H1 (cell line): ENCODE data around the gene RABGGTA. TPM values are rescaled to one million over a fixed set of nuclear protein-coding genes. Genes with fewer than 3 reads are reported as not detected.

Experiments
- ASH2L ChIP-seq: fragments of 200-600, 300-600 bp; sonication (generic); IDR thresholded peaks from one replicate; pipeline ENCODE4 v1.7.1; 2017; ENCODE audit warnings: low read length
- CEBPB ChIP-seq: IDR thresholded peaks from 2 replicates; pipeline ENCODE4 v1.6.1; 2012; ENCODE audit warnings: low read depth, low read length
- CHD2 ChIP-seq: IDR thresholded peaks from 2 replicates; pipeline ENCODE4 v1.6.1; 2012; ENCODE audit warnings: low read length, improper control_type of control experiment
- EP300 ChIP-seq, 2 experiments: IDR thresholded peaks; 1 replicate in 1 of 2; 2 replicates in 1 of 2; pipeline ENCODE4 v1.6.1; 2011 to 2012; ENCODE audit warnings: low read depth in 2 of 2, low read length in 2 of 2, mild to moderate bottlenecking in 2 of 2, borderline replicate concordance in 1 of 2, inconsistent platforms in 1 of 2, moderate library complexity in 1 of 2
- EZH2 ChIP-seq: fragments of 200-600 bp; sonication (generic); IDR thresholded peaks from 2 replicates; pipeline ENCODE4 v1.7.1; 2012; ENCODE audit warnings: low read depth, mild to moderate bottlenecking, moderate library complexity, low read length, inconsistent platforms; ENCODE audit not compliant: severe bottlenecking
- JUND ChIP-seq: IDR thresholded peaks from 2 replicates; pipeline ENCODE4 v1.6.1; 2011; ENCODE audit warnings: mild to moderate bottlenecking, improper control_type of control experiment, low read length
- NRF1 ChIP-seq: IDR thresholded peaks from 2 replicates; pipeline ENCODE4 v1.6.1; 2011; ENCODE audit warnings: mild to moderate bottlenecking, low read depth, low read length, improper control_type of control experiment
- RFX5 ChIP-seq: IDR thresholded peaks from 2 replicates; pipeline ENCODE4 v1.6.1; 2011; ENCODE audit warnings: low read depth, low read length, improper control_type of control experiment, borderline replicate concordance
- SP1 ChIP-seq: IDR thresholded peaks from 2 replicates; pipeline ENCODE4 v1.6.1; 2011; ENCODE audit warnings: low read depth, low read length
- TAF1 ChIP-seq: IDR thresholded peaks from 2 replicates; pipeline ENCODE4 v1.6.1; 2011; ENCODE audit warnings: mild to moderate bottlenecking, low read depth, low read length
- TAF7 ChIP-seq: optimal IDR thresholded peaks from 2 replicates; pipeline ENCODE3; 2011; ENCODE audit warnings: low read depth, mild to moderate bottlenecking, inconsistent platforms, low read length, moderate library complexity, borderline replicate concordance
- ZNF274 ChIP-seq: IDR thresholded peaks from 2 replicates; pipeline ENCODE4 v1.7.0; 2012; ENCODE audit warnings: low read length, borderline replicate concordance; ENCODE audit errors: extremely low read depth
- polyA plus RNA-seq, 7 experiments: library from polyadenylated mRNA; depleted of rRNA in 3 of 7; stranded (reverse) in 5 of 7; unstranded in 2 of 7; fragments of >200 nt in 5 of 7; fragments of 200-250 nt in 2 of 7; gene quantifications; 1 replicate in 5 of 7; 2 replicates in 1 of 7; 4 replicates in 1 of 7; pipeline versions ENCODE4 v1.2.1 to v1.2.3, GENCODE V29; 2011 to 2013; ENCODE audit warnings: missing spikeins in 2 of 7, mixed read lengths in 2 of 7
- total RNA-seq: library from RNA; stranded (reverse); fragmentation: NEBNext Ultra II Directional; extraction: Animal tissue kit (Norgen Biotek cat#: 25700); gene quantifications from 2 replicates; pipeline ENCODE4 v1.2.1, GENCODE V29; 2021
- TF ChIP-seq, protein P1 (sequence below): fragments of 300-600 bp; sonication (generic); IDR thresholded peaks from 2 replicates; pipeline ENCODE4 v1.7.1; 2012; ENCODE audit warnings: low read length, moderate library complexity, mild to moderate bottlenecking, inconsistent platforms; ENCODE audit not compliant: insufficient replicate concordance

The RABGGTA gene
- total and polyA plus RNA-seq, 2 of the 8 experiments (the other 6 are each of a cell fraction or from before 2014, with no cell fraction given) = 16.0 to 49.8 TPM

DNA sequence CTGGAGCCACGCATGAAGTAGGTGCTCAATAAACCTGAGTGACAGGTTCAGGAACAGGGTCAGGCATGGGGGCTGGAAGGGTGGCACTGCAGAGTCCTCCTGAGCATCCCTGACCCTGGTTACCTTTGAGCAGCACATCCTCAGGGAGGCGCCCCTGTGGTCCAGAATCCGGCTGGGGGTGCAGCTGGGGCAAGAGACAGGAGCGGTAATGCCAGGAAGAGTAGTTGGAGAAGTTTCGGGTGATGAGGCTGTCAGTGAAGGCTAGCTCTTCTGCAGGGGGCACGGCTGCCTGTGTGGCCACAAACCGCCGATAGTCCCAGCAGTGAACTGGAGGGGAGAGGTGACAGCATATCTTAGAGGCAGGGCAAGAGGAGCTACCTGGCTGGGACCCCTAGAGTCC lies 2.0 kb downstream of the RABGGTA start (continued):
- TF ChIP-seq, protein P1, sequence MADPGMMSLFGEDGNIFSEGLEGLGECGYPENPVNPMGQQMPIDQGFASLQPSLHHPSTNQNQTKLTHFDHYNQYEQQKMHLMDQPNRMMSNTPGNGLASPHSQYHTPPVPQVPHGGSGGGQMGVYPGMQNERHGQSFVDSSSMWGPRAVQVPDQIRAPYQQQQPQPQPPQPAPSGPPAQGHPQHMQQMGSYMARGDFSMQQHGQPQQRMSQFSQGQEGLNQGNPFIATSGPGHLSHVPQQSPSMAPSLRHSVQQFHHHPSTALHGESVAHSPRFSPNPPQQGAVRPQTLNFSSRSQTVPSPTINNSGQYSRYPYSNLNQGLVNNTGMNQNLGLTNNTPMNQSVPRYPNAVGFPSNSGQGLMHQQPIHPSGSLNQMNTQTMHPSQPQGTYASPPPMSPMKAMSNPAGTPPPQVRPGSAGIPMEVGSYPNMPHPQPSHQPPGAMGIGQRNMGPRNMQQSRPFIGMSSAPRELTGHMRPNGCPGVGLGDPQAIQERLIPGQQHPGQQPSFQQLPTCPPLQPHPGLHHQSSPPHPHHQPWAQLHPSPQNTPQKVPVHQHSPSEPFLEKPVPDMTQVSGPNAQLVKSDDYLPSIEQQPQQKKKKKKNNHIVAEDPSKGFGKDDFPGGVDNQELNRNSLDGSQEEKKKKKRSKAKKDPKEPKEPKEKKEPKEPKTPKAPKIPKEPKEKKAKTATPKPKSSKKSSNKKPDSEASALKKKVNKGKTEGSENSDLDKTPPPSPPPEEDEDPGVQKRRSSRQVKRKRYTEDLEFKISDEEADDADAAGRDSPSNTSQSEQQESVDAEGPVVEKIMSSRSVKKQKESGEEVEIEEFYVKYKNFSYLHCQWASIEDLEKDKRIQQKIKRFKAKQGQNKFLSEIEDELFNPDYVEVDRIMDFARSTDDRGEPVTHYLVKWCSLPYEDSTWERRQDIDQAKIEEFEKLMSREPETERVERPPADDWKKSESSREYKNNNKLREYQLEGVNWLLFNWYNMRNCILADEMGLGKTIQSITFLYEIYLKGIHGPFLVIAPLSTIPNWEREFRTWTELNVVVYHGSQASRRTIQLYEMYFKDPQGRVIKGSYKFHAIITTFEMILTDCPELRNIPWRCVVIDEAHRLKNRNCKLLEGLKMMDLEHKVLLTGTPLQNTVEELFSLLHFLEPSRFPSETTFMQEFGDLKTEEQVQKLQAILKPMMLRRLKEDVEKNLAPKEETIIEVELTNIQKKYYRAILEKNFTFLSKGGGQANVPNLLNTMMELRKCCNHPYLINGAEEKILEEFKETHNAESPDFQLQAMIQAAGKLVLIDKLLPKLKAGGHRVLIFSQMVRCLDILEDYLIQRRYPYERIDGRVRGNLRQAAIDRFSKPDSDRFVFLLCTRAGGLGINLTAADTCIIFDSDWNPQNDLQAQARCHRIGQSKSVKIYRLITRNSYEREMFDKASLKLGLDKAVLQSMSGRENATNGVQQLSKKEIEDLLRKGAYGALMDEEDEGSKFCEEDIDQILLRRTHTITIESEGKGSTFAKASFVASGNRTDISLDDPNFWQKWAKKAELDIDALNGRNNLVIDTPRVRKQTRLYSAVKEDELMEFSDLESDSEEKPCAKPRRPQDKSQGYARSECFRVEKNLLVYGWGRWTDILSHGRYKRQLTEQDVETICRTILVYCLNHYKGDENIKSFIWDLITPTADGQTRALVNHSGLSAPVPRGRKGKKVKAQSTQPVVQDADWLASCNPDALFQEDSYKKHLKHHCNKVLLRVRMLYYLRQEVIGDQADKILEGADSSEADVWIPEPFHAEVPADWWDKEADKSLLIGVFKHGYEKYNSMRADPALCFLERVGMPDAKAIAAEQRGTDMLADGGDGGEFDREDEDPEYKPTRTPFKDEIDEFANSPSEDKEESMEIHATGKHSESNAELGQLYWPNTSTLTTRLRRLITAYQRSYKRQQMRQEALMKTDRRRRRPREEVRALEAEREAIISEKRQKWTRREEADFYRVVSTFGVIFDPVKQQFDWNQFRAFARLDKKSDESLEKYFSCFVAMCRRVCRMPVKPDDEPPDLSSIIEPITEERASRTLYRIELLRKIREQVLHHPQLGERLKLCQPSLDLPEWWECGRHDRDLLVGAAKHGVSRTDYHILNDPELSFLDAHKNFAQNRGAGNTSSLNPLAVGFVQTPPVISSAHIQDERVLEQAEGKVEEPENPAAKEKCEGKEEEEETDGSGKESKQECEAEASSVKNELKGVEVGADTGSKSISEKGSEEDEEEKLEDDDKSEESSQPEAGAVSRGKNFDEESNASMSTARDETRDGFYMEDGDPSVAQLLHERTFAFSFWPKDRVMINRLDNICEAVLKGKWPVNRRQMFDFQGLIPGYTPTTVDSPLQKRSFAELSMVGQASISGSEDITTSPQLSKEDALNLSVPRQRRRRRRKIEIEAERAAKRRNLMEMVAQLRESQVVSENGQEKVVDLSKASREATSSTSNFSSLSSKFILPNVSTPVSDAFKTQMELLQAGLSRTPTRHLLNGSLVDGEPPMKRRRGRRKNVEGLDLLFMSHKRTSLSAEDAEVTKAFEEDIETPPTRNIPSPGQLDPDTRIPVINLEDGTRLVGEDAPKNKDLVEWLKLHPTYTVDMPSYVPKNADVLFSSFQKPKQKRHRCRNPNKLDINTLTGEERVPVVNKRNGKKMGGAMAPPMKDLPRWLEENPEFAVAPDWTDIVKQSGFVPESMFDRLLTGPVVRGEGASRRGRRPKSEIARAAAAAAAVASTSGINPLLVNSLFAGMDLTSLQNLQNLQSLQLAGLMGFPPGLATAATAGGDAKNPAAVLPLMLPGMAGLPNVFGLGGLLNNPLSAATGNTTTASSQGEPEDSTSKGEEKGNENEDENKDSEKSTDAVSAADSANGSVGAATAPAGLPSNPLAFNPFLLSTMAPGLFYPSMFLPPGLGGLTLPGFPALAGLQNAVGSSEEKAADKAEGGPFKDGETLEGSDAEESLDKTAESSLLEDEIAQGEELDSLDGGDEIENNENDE = no peak
- no peak for TF ChIP-seq EP300 (IDR thresholded peaks at IDR 0.05; ENCODE audit: borderline replicate concordance in 1 of 2, low read depth in 2 of 2, low read length in 2 of 2)
- no peak for TF ChIP-seq JUND
- no peak for TF ChIP-seq ZNF274
- no peak for TF ChIP-seq EZH2
- TF ChIP-seq ASH2L = no peak
- no peak for TF ChIP-seq TAF1
- no peak for TF ChIP-seq CHD2
- no peak for TF ChIP-seq TAF7
- TF ChIP-seq RFX5 = no peak
- no peak for TF ChIP-seq NRF1
- TF ChIP-seq SP1 = no peak
- no peak for TF ChIP-seq CEBPB
- TF ChIP-seq, all 59 proteins: peak for 0
